Omental fat pad (tissue), 4 donors: ENCODE results near the gene MAP3K5. TPM values are rescaled to one million over a fixed set of nuclear protein-coding genes. Genes with fewer than 3 reads are reported as not detected.

ENCODE experiments used
- ATAC-seq: fragments of 150-250 bp; one replicate; pipeline ENCODE4 v1.9.1; 2016; ENCODE audit warnings: mild to moderate bottlenecking, moderate library complexity; ENCODE audit not compliant: low FRiP score
- DNase-seq: peaks from one replicate; pipeline ENCODE4 v3.0.0-alpha.2; 2019; ENCODE audit warnings: low spot score
- CTCF ChIP-seq, 3 donors: fragments of 450-650 bp; IDR thresholded peaks; one replicate each; pipeline ENCODE4 v1.5.1; 2016 to 2017; ENCODE audit warnings: antibody characterized with exemption in 3 of 3, mild to moderate bottlenecking in 3 of 3, moderate library complexity in 2 of 3
- total RNA-seq, 4 donors: library from RNA; depleted of rRNA; stranded (reverse); fragments of >200 nt; gene quantifications; one replicate each; pipeline ENCODE4 v1.1.0, GENCODE V29; 2016

MAP3K5 gene
- total RNA-seq, 4 donors from 2014 or later, result 31.4 to 53.0 (median 47.2) TPM

DNA sequence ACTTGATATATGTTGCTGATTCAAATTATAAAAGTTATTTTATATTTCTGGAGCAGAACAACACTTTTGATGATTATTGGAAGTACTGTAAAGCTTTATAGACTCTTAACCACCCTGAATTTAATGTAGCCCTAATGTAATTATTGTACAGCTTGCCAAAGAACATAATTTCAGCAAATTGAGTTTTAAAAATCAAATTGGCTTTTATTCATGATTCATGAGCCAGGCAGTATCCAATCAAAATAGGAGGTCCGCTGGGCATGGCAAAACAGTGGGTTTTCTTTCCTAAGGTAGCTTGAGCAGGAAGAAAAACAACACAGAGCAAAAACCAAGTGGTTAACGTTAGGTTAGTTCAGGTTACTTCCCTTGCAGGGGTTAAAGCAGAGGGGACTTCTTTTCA is 177.3 kb downstream of the MAP3K5 start:
- TF ChIP-seq CTCF (IDR thresholded peaks at IDR 0.05), result no peak
- DNase-seq (no peak), ATAC-seq (no peak)

DNA sequence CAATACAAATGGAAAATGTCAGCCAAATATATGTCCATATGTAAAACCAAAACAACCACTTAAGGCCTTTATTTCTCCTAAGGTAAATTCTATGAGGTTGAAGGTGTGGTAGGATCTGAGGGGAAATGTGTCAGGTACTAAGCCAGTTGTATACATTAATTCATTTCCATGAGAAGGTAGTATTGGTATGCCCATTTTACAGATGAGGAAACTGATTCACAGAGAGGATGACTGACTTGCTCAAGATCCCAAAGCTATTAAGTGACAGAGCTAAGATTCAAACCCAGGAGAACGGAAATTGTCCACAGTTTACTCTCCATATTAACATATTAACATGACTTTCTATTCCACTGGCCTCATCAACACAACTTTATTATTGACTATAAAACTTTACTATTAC is 177.9 kb downstream of the MAP3K5 start:
- ATAC-seq, result no peak
- TF ChIP-seq CTCF (IDR thresholded peaks at IDR 0.05), result no peak
- no peak for DNase-seq

DNA sequence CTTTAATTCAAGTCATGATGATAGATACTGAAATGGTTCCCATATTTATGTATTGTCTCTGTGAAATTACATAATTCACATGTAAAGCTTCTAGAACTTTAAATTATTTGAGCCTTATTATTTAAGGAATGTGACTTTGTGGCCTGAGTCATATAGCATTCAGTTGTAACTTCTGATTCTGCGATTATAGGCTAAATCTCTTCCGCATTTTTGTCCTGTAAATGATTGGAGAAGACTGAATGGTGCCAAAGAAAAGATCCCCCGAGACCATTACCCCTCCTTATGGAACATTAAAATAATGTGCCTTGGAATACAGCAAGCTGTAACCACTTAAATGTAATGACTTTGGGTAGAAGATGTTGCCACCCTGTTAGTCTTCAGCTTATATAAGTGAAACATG is 178.8 kb downstream of the MAP3K5 start:
- DNase-seq (no peak), ATAC-seq (no peak)
- TF ChIP-seq CTCF (IDR thresholded peaks at IDR 0.05), result no peak

DNA sequence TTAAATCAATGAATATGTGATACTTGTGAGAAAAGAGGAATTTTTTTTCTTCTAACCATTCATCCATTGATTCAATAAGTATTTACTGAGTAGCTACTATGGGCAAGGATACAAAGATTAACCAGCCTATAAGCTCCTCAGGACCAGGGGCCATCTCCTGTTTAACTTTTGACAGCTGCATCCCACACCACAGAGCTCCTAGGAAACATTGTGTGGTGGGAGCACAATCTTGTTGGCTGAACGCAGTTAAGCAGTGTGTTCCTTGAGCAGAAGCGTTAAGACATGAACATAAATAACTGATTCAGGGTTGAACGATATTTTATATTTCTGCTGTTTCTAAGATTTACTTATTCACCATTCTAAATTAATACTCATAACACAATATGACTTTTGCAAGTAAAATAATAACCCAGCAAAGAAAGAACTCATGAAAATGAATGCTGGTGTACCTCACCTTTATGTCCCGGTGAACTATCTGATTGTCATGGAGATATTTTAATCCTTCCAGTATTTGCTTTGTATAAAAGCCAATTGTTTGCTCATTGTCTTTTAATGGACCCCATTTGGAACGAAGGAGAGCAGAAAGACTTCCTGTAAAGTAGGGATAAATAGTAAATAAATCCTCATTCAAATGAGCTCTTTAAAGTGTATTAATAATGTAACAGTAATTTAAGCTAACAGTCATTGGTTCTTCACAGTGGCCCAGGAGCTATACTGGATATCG is 179.4 kb downstream of the MAP3K5 start:
- ATAC-seq (no peak), DNase-seq (no peak)
- TF ChIP-seq CTCF (IDR thresholded peaks at IDR 0.05), result no peak

DNA sequence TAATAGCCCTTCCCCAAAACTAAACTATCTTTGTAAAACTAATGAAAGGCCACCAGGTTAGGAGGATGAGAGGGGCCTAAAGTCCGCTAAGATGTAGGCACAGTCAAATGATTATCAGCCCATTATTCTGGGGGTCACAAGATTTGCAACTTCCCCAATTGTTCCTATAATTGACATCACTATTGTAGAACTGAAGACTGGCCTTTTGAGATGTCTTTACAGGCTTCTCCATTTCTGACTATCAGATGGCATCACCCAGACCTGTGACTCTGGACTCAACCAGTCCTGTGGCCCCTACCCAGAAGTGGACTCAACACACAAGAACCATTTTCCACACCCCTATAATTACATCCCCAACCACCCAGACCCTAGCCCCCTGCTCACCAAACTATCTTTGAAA is 180.5 kb downstream of the MAP3K5 start:
- ATAC-seq (no peak), DNase-seq (no peak)
- TF ChIP-seq CTCF (IDR thresholded peaks at IDR 0.05), result no peak

DNA sequence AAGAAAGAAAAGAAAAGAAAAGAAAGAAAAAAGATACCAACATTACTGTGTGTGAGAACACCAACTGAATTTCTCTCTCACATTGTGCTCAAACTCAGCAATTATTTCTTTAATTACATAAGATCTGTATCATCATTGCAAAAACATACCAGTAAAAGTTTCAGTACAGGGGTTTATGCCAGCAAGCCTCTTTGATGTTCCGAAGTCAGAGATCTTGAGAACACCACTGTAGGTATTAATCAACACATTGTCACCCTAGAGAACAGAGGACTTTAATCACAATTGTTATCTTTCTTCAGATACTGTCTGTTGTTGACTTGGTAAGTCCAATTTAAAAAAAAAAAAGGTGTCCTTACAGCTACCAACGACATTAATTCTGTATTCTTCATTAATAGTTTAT is 181.1 kb downstream of the MAP3K5 start:
- no peak for ATAC-seq
- no peak for DNase-seq
- TF ChIP-seq CTCF (IDR thresholded peaks at IDR 0.05), result no peak
